Ramos (cell line): ENCODE data around the gene OTOG.

Experiments used
- in situ Hi-C: fragments of 300-500 bp; cut with MboI; formaldehyde crosslinking; loops from one replicate; pipeline ENCODE4 v1.14.3; 2022; ENCODE audit warnings: low sequenced_read_pairs; ENCODE audit not compliant: unreplicated experiment

The OTOG gene

GRCh38 chr11:17683377-17684161 is 136.5 kb downstream of the OTOG start:
- in situ Hi-C loops, result no loop called here

- in situ Hi-C loops, result no loop called here
Observed at GRCh38 chr11:17684550-17684949, 137.5 kb downstream of the OTOG start.

GRCh38 chr11:17686231-17686980 is 139.3 kb downstream of the OTOG start:
- in situ Hi-C loops, result no loop called here

- in situ Hi-C loops, result no loop called here
Observed at GRCh38 chr11:17687946-17688670, 141.0 kb downstream of the OTOG start.

- in situ Hi-C loops, result no loop called here
Observed at GRCh38 chr11:17691550-17691949, 144.5 kb downstream of the OTOG start.

- in situ Hi-C loops, result no loop called here
Observed at GRCh38 chr11:17691976-17692375, 144.9 kb downstream of the OTOG start.

- in situ Hi-C loops, result no loop called here
Observed at GRCh38 chr11:17692931-17693330, 145.9 kb downstream of the OTOG start.

GRCh38 chr11:17693531-17693930 is 146.5 kb downstream of the OTOG start:
- in situ Hi-C loops, result no loop called here

GRCh38 chr11:17694494-17695110 is 147.5 kb downstream of the OTOG start:
- in situ Hi-C loops, result no loop called here

- in situ Hi-C loops, result no loop called here
Observed at GRCh38 chr11:17695454-17696441, 148.7 kb downstream of the OTOG start.

GRCh38 chr11:17696741-17697140 is 149.7 kb downstream of the OTOG start:
- in situ Hi-C loops, result no loop called here
